C4-2B (cell line): ENCODE results near the gene TMEM14B.

Source experiments
- ZFX ChIP-seq: fragments of 450-650 bp; IDR thresholded peaks from 2 replicates; pipeline ENCODE4 v1.6.1; 2017
- TF ChIP-seq, protein P1 (sequence below): fragments of 450-650 bp; conservative IDR thresholded peaks from 2 replicates; pipeline ENCODE4 v1.5.1; 2017; ENCODE audit warnings: mild to moderate bottlenecking

GRCh38 chr6:10763006-10763405, 15.4 kb downstream of the TMEM14B start:
- TF ChIP-seq, protein P1, sequence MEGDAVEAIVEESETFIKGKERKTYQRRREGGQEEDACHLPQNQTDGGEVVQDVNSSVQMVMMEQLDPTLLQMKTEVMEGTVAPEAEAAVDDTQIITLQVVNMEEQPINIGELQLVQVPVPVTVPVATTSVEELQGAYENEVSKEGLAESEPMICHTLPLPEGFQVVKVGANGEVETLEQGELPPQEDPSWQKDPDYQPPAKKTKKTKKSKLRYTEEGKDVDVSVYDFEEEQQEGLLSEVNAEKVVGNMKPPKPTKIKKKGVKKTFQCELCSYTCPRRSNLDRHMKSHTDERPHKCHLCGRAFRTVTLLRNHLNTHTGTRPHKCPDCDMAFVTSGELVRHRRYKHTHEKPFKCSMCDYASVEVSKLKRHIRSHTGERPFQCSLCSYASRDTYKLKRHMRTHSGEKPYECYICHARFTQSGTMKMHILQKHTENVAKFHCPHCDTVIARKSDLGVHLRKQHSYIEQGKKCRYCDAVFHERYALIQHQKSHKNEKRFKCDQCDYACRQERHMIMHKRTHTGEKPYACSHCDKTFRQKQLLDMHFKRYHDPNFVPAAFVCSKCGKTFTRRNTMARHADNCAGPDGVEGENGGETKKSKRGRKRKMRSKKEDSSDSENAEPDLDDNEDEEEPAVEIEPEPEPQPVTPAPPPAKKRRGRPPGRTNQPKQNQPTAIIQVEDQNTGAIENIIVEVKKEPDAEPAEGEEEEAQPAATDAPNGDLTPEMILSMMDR, result no peak
- TF ChIP-seq ZFX, result no peak
